GM06990 (cell line): Measurements from ENCODE around the gene FAHD2A.

Experiments used
- DNase-seq: peaks from one replicate; pipeline ENCODE4 v3.0.0-alpha.2; 2011; ENCODE audit not compliant: insufficient read length; ENCODE audit errors: extremely low read depth
- H3K27me3 ChIP-seq: replicated peaks from 2 replicates; pipeline ENCODE4 v1.6.0; 2011; ENCODE audit warnings: low read length; ENCODE audit not compliant: control insufficient read depth, insufficient read depth
- H3K36me3 ChIP-seq: 2 replicates; pipeline ENCODE4 v1.5.1; 2011; ENCODE audit warnings: low read length; ENCODE audit not compliant: control insufficient read depth, insufficient read depth
- H3K4me3 ChIP-seq: replicated peaks from 2 replicates; pipeline ENCODE4 v1.5.1; 2011; ENCODE audit warnings: low read depth, mild to moderate bottlenecking, control low read depth, low read length
- TF ChIP-seq, protein P1 (sequence below): IDR thresholded peaks from 2 replicates; pipeline ENCODE4 v1.5.1; 2011; ENCODE audit warnings: low read length, control low read depth, mild to moderate bottlenecking, inconsistent platforms; ENCODE audit not compliant: insufficient read depth, poor library complexity, severe bottlenecking

The FAHD2A gene

DNA sequence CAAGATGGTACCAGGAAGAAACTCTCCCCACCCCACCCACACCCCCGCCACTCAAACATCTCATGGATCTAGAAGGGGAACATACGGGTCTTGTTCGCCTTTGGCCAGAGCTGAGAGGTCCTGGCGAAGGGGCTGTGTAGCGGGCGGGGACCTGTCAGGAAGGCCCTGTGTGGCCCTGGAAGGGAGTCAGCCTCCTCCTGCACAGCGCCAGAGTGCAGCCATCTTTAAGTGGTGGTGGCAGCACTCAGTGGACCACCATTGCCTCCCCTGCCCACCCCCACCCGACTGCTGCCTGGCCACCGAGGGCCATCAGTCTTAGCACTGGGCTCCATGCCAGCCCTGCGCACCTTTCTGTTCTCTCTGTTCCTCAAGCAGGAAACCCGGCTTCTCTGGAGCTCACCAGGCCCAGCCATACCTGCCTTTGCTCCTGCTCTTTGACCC, 11.6 kb upstream of the FAHD2A start:
- no peak overlapping the region for H3K4me3 ChIP-seq
- TF ChIP-seq, protein P1, sequence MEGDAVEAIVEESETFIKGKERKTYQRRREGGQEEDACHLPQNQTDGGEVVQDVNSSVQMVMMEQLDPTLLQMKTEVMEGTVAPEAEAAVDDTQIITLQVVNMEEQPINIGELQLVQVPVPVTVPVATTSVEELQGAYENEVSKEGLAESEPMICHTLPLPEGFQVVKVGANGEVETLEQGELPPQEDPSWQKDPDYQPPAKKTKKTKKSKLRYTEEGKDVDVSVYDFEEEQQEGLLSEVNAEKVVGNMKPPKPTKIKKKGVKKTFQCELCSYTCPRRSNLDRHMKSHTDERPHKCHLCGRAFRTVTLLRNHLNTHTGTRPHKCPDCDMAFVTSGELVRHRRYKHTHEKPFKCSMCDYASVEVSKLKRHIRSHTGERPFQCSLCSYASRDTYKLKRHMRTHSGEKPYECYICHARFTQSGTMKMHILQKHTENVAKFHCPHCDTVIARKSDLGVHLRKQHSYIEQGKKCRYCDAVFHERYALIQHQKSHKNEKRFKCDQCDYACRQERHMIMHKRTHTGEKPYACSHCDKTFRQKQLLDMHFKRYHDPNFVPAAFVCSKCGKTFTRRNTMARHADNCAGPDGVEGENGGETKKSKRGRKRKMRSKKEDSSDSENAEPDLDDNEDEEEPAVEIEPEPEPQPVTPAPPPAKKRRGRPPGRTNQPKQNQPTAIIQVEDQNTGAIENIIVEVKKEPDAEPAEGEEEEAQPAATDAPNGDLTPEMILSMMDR, result no peak
- no peaks in the 10 kb centered on the region for H3K36me3 ChIP-seq
- H3K27me3 ChIP-seq, result no peaks in the 10 kb centered on the region
- no peak for DNase-seq

DNA sequence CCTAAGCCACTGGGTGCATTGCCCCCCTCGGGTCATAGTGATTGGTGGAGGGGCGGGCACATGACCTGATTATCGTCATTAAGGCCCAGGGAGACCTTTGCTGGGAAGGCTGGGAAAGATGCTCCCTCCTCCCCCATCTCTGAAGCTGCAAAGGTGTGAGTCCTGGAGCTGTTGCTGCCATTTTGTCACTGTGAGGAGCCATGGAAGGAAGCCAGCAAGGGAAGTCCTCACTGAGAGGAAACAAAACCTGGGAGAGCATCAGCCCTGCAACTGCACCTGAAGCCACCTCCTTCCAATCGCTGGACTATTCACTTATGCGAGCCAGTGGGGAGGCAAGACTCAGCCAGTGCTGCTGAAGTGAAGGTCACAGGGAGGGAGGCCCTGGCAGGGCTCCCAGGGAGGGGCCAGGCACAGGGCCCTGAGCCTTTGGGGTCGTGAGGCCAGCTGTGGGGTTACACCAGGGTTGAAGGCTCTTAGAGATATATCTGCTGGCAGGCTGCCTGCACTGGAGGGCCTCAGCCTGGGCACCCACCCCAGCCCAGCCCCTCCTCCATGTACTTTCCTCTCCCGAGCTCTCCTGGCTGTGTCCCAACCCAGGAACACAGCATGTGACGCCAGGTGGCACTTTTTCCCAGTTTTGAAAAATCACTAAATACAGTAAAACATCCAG, 10.7 kb upstream of the FAHD2A start:
- TF ChIP-seq, protein P1, result no peak
- no peak for DNase-seq
- Histone ChIP-seq H3K27me3 (no peaks in the 10 kb centered on the region), H3K36me3 (no peaks in the 10 kb centered on the region), H3K4me3 (no peak overlapping the region)

DNA sequence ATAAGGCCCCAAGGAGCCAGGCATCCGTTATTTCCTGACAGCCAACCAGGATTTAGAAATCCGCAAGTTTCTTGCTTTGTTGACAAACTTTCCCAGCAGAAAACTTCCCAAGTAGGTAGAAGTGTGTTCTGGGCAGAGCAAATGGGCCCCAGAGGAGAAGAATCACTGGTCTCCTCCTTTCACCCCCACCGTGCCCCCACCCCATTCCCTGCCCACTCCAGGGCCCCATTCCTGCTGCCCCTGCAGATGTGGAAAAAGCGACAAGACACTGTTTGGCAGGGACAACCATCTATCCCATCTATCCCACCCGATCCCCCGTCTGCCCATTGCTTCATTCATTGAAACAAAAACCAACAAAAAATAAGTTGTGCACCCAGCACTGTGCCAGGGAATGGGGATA, 10.2 kb upstream of the FAHD2A start:
- TF ChIP-seq, protein P1, result no peak
- DNase-seq, result no peak
- Histone ChIP-seq H3K4me3 (no peak overlapping the region), H3K27me3 (no peaks in the 10 kb centered on the region), H3K36me3 (no peaks in the 10 kb centered on the region)

DNA sequence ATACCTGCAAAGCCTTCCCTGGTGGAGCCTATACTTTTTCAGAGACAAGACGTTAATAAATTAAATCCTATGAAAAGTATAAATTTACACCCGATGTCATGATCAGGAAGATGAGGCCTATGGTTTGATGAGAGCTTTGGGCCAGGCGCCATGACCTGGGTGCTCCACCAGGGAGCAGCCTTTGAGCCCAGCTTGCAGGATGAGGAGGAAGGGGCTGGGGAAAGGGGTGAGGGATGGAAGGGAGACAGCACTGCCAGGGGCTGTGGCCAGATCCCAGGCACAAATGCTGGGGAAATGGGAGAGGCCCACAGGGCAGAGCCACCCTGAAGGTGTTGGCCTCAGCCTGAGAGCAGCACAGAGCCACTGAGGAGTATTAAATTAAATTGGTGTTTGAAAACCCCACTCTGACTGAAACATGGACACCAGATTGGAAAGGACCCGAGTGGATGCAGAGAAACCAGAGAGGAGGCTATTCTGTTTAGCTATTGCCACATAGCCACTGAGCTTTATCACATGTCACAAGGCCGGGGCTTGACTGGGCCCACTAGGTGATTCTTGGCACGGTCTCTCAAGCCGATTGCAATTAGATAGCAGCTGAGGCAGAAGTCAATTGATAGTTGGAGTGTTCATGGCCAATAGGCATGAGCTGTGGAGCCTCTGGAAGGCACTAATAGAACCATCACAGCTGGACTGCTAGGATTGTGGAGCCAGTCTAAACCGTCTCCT, 9.6 kb upstream of the FAHD2A start:
- no peak overlapping the region for H3K4me3 ChIP-seq
- TF ChIP-seq, protein P1, result peak; percentile 29
- H3K27me3 ChIP-seq, result no peaks in the 10 kb centered on the region
- no peak for DNase-seq
- no peaks in the 10 kb centered on the region for H3K36me3 ChIP-seq

DNA sequence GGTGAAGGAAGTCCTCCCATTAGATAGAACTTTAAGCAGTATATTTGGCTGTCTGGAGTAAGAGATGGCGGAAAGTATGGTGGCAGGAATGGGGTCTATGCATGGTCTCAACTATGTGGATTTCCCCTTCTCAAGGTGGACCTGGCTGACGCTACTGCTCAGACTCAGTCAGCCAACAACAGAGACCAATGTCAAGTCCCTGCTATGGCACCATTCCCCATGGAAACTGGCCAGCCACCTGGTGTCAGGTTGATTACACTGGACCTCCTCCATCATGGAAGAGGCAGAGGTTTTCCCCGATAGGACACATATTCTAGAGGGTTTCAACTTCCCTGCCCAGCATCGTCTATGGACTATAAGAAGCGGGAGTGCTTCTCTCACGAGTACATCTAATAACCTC, 8.6 kb upstream of the FAHD2A start:
- no peak overlapping the region for H3K4me3 ChIP-seq
- no peaks in the 10 kb centered on the region for H3K27me3 ChIP-seq
- no peak for DNase-seq
- no peaks in the 10 kb centered on the region for H3K36me3 ChIP-seq
- TF ChIP-seq, protein P1, result no peak
